MM.1S (cell line): ENCODE measurements around the gene ZNF580.

ENCODE experiments used
- DNase-seq: peaks from one replicate; pipeline ENCODE4 v3.0.0-alpha.2; 2015
- H2AFZ ChIP-seq: fragments of 300-600 bp; sonication (generic); 2 replicates; pipeline ENCODE4 v1.6.0; 2016; ENCODE audit warnings: antibody characterized with exemption, low read length
- H3F3A ChIP-seq: fragments of 300-600 bp; sonication (generic); 2 replicates; pipeline ENCODE4 v1.6.1; 2016; ENCODE audit warnings: mild to moderate bottlenecking, antibody characterized with exemption, low read length, moderate library complexity, mixed read lengths; ENCODE audit not compliant: insufficient read depth
- H3K27ac ChIP-seq: fragments of 300-600 bp; sonication (generic); 2 replicates; pipeline ENCODE4 v1.5.1; 2016; ENCODE audit warnings: mild to moderate bottlenecking, low read length
- H3K27me3 ChIP-seq: fragments of 300-600 bp; sonication (generic); replicated peaks from 2 replicates; pipeline ENCODE4 v1.6.0; 2016; ENCODE audit warnings: low read length; ENCODE audit not compliant: insufficient read depth
- H3K36me3 ChIP-seq: fragments of 300-600 bp; sonication (generic); replicated peaks from 2 replicates; pipeline ENCODE4 v1.6.1; 2016; ENCODE audit warnings: mild to moderate bottlenecking, low read length, mixed read lengths; ENCODE audit not compliant: insufficient read depth
- H3K4me1 ChIP-seq: fragments of 300-600 bp; sonication (generic); 2 replicates; pipeline ENCODE4 v1.6.1; 2016; ENCODE audit warnings: low read length, mixed read lengths
- H3K4me2 ChIP-seq: fragments of 300-600 bp; sonication (generic); 2 replicates; pipeline ENCODE4 v1.6.0; 2016; ENCODE audit warnings: low read depth, low read length
- H3K4me3 ChIP-seq: fragments of 300-600 bp; sonication (generic); 2 replicates; pipeline ENCODE4 v1.5.1; 2016; ENCODE audit warnings: low read length, mixed read lengths
- H3K79me2 ChIP-seq: fragments of 300-600 bp; sonication (generic); 2 replicates; pipeline ENCODE4 v1.6.1; 2016; ENCODE audit warnings: mixed run types, low read length, mixed read lengths
- H3K9ac ChIP-seq: fragments of 300-600 bp; sonication (generic); 2 replicates; pipeline ENCODE4 v1.6.1; 2016; ENCODE audit warnings: low read length, mixed read lengths
- H3K9me2 ChIP-seq: fragments of 300-600 bp; sonication (generic); replicated peaks from 2 replicates; pipeline ENCODE4 v1.6.1; 2016; ENCODE audit warnings: mild to moderate bottlenecking, low read length, mixed read lengths; ENCODE audit not compliant: insufficient read depth
- H3K9me3 ChIP-seq: fragments of 300-600 bp; sonication (generic); replicated peaks from 2 replicates; pipeline ENCODE4 v1.6.1; 2016; ENCODE audit warnings: mild to moderate bottlenecking, low read length, mixed read lengths; ENCODE audit not compliant: insufficient read depth
- H4K20me1 ChIP-seq: fragments of 300-600 bp; sonication (generic); 2 replicates; pipeline ENCODE4 v1.6.1; 2016; ENCODE audit warnings: mild to moderate bottlenecking, low read length, moderate library complexity, mixed read lengths; ENCODE audit not compliant: insufficient read depth
- CTCF ChIP-seq: fragments of 300-600 bp; sonication (generic); IDR thresholded peaks from 2 replicates; pipeline ENCODE4 v1.5.1; 2016; ENCODE audit warnings: antibody characterized with exemption, low read length, mixed read lengths
- EZH2 ChIP-seq: fragments of 300-600 bp; sonication (generic); optimal IDR thresholded peaks from 2 replicates; pipeline ENCODE3; 2017; ENCODE audit warnings: low read depth, mild to moderate bottlenecking, antibody characterized with exemption, low read length, mixed read lengths
- EZH2phosphoT487 ChIP-seq: fragments of 300-600 bp; sonication (generic); IDR thresholded peaks from 2 replicates; pipeline ENCODE4 v1.6.1; 2018; ENCODE audit warnings: antibody characterized with exemption, low read length

Gene ZNF580

DNA sequence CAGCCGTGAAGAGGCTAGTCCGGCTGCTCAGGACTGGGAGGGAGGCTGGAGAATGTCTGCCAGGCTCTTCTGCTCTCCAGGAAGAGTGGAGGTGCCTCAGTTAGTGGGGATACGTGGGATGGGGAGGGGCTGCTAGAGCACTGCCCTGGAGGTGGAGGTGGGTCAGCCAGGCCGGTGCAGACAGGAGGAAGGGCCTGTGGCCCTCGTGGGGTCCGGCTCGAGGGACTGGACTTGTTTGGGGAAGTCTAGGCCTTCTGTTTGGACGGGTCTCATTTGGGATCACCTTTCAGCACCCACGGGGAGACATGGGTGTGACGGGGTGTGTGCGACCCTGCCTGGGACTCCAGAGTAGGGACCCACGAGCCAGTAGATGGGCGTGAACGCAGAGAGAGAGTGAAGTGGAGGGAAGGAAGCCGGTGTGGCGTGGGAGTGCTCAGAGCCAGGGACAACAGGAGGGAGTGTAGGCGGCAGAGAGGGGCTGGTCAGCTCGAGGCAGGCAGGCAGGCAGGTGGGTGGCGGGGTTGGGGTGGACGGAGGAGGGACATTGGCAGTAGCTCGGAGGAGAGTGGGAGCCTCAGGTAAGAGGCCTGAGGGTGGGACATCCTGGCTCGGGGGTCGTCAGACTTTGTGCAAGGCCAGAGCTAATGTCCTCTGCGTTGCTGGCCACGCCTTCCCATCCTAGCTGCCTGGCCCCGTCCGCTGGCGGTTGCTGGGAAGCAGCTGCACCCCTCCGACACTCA, 45.7 kb downstream of the ZNF580 start:
- no peak overlapping the region for H3K27ac ChIP-seq
- TF ChIP-seq EZH2: no peak
- no peak for TF ChIP-seq CTCF

DNA sequence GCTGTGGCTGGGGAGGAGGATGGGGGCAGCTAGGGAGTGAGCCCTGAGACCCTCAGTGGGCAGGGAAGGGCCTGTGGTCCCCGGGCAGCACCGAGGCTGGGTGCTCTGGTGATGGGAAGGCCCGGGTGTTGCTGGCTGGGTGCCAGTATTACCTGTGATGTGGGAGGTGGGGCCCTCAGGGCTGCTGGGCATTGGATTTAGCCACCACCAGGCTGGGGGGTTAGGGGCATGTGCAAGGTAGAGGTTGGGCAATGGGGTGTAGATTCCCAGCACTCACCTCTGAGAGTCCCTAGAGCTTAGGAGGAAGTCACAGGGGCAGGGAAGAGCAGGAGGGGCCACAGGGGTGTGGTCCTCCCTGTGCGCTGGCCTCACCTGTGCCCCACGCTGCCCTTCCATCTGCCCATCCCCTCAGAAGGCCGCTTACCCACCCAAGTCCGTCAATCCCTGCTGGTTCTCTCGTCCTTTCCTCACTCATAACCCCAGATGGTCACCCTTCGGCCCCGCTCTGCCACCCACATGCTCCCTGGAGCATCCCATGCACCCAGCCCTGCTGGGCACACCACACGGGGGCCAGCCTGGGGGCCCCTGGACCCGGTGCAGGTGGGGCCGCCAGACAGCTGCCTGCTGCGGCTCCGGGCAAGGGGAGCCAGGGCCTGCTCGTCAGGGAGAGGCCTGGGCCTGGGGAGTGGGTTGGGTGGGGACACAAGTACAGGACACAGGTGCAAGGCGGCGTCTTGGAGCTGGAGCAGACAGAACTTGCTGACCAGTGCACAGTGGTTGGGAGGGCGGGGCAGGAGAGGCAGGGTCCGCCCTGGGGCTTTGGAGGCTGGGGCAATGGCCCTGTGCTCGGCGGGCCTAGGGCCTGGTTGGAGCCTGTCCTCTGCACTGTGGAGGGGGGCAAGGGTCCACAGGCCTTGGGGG, 46.7 kb downstream of the ZNF580 start:
- Histone ChIP-seq H3K36me3 (no peaks in the 10 kb centered on the region), H3K9ac (no peak overlapping the region), H4K20me1 (no peaks in the 10 kb centered on the region), H3K27ac (no peak overlapping the region), H3K27me3 (no peaks in the 10 kb centered on the region), H2AFZ (no peak overlapping the region), H3K4me1 (no peaks in the 10 kb centered on the region), H3K9me2 (no peaks in the 10 kb centered on the region), H3K9me3 (no peaks in the 10 kb centered on the region), H3K4me2 (no peak overlapping the region), H3K79me2 (peaks cover 56% of the 10 kb centered on the region), H3F3A (no peaks in the 10 kb centered on the region), H3K4me3 (no peak overlapping the region)
- no peak for DNase-seq
- TF ChIP-seq EZH2: no peak
- TF ChIP-seq CTCF: no peak
- no peak for TF ChIP-seq EZH2phosphoT487

More for the DNA sequence above, 45.7 kb downstream of the ZNF580 start:
- no peaks in the 10 kb centered on the region for H3K9me2 ChIP-seq
- DNase-seq: no peak
- H3K9me3 ChIP-seq: no peaks in the 10 kb centered on the region
- no peaks in the 10 kb centered on the region for H3F3A ChIP-seq
- no peak overlapping the region for H3K4me2 ChIP-seq
- H3K79me2 ChIP-seq: peaks cover 65% of the 10 kb centered on the region
- no peak overlapping the region for H2AFZ ChIP-seq
- H3K27me3 ChIP-seq: no peaks in the 10 kb centered on the region
- H4K20me1 ChIP-seq: no peaks in the 10 kb centered on the region
- H3K4me1 ChIP-seq: no peaks in the 10 kb centered on the region
- H3K36me3 ChIP-seq: 0 out of 2 replicates have a peak, but pooled peaks cover 6% of the 10 kb centered on the region
- no peak overlapping the region for H3K4me3 ChIP-seq
- no peak overlapping the region for H3K9ac ChIP-seq

- Histone ChIP-seq H3K9me3 (no peaks in the 10 kb centered on the region), H3K9me2 (no peaks in the 10 kb centered on the region), H3F3A (no peaks in the 10 kb centered on the region), H3K4me1 (no peaks in the 10 kb centered on the region), H3K27ac (no peak overlapping the region), H3K9ac (no peak overlapping the region), H3K4me2 (no peak overlapping the region), H3K36me3 (no peaks in the 10 kb centered on the region), H2AFZ (no peak overlapping the region), H3K27me3 (no peaks in the 10 kb centered on the region), H3K4me3 (no peak overlapping the region), H4K20me1 (no peaks in the 10 kb centered on the region), H3K79me2 (peaks cover 50% of the 10 kb centered on the region)
- TF ChIP-seq EZH2phosphoT487 (no peak), EZH2 (no peak), CTCF (no peak)
- DNase-seq: no peak
Observed at GRCh38 chr19:55688422-55689218, 47.8 kb downstream of the ZNF580 start.
